Measurements from ENCODE around the gene ZNF57. TPM values are rescaled to one million over a fixed set of nuclear protein-coding genes. Genes with fewer than 3 reads are reported as not detected.

Gene ZNF57
- total and polyA plus RNA-seq, 2 of the 13 experiments (the other 11 are each of a cell fraction or from before 2014, with no cell fraction given): 6.6 to 17.5 TPM

DNA sequence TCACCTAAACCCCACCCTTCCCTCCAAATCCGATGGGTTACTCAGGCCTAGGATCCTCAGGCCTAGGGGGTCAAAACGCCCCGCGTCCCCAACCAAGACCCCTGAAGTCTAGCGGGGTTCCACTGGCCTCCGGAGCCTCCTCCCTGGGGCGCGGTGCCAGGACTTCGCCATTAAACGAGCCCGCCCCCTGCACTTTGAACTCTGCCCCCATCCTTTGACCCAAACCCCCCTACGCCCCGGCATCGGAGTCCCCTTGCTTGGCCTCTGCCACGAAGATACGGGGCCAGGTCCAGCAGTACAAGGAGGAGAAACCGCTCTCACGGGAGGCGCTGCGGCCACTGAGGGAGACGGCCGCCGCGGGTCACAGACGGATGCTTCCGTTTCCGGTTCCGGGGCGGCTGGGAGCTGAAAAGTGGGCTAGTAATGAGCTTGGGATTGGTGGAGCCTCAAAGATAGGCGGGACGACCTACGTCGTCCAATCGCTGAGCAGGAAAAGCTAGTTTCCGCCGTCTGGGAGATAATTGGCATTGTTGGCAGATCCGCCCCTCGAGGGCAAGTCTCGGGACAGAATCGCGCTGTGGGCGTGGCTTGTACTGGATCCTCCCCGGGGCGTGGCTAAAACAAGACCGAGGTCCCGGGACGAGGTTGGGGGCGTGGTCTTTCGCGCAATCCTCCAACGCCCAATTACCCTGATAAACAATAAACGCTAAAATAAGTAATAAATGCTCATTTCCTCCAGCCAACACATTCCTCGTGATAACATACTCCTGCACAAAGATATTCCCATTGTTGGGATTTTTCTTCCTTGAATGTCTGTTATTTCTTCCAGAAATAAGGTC is 49.8 kb downstream of the ZNF57 start (continued):
- peak; percentile 60 for TF ChIP-seq ZNF317 (CRISPR knock-in tag; IDR thresholded peaks at IDR 0.05)
- peak; percentile 72; the same call in 1 of the 2 replicates for TF ChIP-seq TBX2 (CRISPR knock-in tag; IDR thresholded peaks at IDR 0.05; ENCODE audit: borderline replicate concordance)
- peak; percentile 47; the same call in 1 of the 2 replicates for TF ChIP-seq EEA1 (CRISPR knock-in tag; IDR thresholded peaks at IDR 0.05; ENCODE audit: borderline replicate concordance)
- peak; percentile 20; the same call in 1 of the 2 replicates for TF ChIP-seq KLF13 (CRISPR knock-in tag; IDR thresholded peaks at IDR 0.05)
- TF ChIP-seq, protein P1, sequence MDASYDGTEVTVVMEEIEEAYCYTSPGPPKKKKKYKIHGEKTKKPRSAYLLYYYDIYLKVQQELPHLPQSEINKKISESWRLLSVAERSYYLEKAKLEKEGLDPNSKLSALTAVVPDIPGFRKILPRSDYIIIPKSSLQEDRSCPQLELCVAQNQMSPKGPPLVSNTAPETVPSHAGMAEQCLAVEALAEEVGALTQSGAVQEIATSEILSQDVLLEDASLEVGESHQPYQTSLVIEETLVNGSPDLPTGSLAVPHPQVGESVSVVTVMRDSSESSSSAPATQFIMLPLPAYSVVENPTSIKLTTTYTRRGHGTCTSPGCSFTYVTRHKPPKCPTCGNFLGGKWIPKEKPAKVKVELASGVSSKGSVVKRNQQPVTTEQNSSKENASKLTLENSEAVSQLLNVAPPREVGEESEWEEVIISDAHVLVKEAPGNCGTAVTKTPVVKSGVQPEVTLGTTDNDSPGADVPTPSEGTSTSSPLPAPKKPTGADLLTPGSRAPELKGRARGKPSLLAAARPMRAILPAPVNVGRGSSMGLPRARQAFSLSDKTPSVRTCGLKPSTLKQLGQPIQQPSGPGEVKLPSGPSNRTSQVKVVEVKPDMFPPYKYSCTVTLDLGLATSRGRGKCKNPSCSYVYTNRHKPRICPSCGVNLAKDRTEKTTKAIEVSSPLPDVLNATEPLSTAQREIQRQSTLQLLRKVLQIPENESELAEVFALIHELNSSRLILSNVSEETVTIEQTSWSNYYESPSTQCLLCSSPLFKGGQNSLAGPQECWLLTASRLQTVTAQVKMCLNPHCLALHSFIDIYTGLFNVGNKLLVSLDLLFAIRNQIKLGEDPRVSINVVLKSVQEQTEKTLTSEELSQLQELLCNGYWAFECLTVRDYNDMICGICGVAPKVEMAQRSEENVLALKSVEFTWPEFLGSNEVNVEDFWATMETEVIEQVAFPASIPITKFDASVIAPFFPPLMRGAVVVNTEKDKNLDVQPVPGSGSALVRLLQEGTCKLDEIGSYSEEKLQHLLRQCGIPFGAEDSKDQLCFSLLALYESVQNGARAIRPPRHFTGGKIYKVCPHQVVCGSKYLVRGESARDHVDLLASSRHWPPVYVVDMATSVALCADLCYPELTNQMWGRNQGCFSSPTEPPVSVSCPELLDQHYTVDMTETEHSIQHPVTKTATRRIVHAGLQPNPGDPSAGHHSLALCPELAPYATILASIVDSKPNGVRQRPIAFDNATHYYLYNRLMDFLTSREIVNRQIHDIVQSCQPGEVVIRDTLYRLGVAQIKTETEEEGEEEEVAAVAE (CRISPR knock-in tag; IDR thresholded peaks at IDR 0.05; ENCODE audit: borderline replicate concordance): peak; percentile 85; the same call in 1 of the 2 replicates
- TF ChIP-seq, protein P2, sequence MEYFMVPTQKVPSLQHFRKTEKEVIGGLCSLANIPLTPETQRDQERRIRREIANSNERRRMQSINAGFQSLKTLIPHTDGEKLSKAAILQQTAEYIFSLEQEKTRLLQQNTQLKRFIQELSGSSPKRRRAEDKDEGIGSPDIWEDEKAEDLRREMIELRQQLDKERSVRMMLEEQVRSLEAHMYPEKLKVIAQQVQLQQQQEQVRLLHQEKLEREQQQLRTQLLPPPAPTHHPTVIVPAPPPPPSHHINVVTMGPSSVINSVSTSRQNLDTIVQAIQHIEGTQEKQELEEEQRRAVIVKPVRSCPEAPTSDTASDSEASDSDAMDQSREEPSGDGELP (IDR thresholded peaks at IDR 0.05; ENCODE audit: borderline replicate concordance, low read depth): peak; percentile 21; the same call in 1 of the 2 replicates
- peak; percentile 77; the same call in 1 of the 2 replicates for TF ChIP-seq SALL2 (CRISPR knock-in tag; IDR thresholded peaks at IDR 0.05)
- 0 out of 2 replicates have a peak, but pooled peaks have one; percentile 40 for TF ChIP-seq ZNF335 (CRISPR knock-in tag; IDR thresholded peaks at IDR 0.05)
- no peak for TF ChIP-seq EP300 (IDR thresholded peaks at IDR 0.05; ENCODE audit: low read depth in 2 of 2, low read length in 2 of 2)
- 0 out of 2 replicates have a peak, but pooled peaks have one; percentile 45 for TF ChIP-seq EP300 (CRISPR knock-in tag; IDR thresholded peaks at IDR 0.05; ENCODE audit: borderline replicate concordance)
- 0 out of 2 replicates have a peak, but pooled peaks have one; percentile 45 for TF ChIP-seq ZFP1 (CRISPR knock-in tag; IDR thresholded peaks at IDR 0.05)
- TF ChIP-seq SOX5 (CRISPR knock-in tag; IDR thresholded peaks at IDR 0.05; ENCODE audit: borderline replicate concordance): peak; percentile 5; the same call in 1 of the 2 replicates
- TF ChIP-seq, protein P3, sequence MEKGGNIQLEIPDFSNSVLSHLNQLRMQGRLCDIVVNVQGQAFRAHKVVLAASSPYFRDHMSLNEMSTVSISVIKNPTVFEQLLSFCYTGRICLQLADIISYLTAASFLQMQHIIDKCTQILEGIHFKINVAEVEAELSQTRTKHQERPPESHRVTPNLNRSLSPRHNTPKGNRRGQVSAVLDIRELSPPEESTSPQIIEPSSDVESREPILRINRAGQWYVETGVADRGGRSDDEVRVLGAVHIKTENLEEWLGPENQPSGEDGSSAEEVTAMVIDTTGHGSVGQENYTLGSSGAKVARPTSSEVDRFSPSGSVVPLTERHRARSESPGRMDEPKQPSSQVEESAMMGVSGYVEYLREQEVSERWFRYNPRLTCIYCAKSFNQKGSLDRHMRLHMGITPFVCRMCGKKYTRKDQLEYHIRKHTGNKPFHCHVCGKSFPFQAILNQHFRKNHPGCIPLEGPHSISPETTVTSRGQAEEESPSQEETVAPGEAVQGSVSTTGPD (CRISPR knock-in tag; IDR thresholded peaks at IDR 0.05): peak; percentile 67; the same call in 1 of the 2 replicates
- no peak for TF ChIP-seq ZNF282 (IDR thresholded peaks at IDR 0.05; ENCODE audit: partially characterized antibody)
- no peak for TF ChIP-seq STAG1 (CRISPR knock-in tag; IDR thresholded peaks at IDR 0.05)
- no peak for TF ChIP-seq SRF (IDR thresholded peaks at IDR 0.05; ENCODE audit: low read depth, low read length)
- TF ChIP-seq, protein P4, sequence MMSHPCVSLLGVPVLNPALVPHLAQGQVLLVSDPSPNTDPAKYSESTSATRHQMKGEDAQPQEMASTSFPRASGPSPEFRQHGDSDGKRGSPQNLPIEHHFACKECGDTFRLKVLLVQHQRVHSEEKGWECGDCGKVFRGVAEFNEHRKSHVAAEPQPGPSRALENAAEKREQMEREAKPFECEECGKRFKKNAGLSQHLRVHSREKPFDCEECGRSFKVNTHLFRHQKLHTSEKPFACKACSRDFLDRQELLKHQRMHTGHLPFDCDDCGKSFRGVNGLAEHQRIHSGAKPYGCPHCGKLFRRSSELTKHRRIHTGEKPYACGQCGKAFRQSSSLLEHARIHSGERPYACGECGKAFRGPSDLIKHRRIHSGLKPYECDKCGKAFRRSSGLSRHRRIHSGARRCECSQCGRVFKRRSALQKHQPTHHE (CRISPR knock-in tag; IDR thresholded peaks at IDR 0.05; ENCODE audit: borderline replicate concordance): peak; percentile 75; the same call in 1 of the 2 replicates
- no peak for TF ChIP-seq GPN1 (CRISPR knock-in tag; IDR thresholded peaks at IDR 0.05; ENCODE audit: borderline replicate concordance)
- peak; percentile 58; the same call in 1 of the 2 replicates for TF ChIP-seq ZMYM4 (CRISPR knock-in tag; IDR thresholded peaks at IDR 0.05)
- TF ChIP-seq RBM39 (IDR thresholded peaks at IDR 0.05; ENCODE audit: low read depth, low read length, poor library complexity, severe bottlenecking): peak; percentile 53
- TF ChIP-seq TBP (CRISPR knock-in tag; IDR thresholded peaks at IDR 0.05): no peak
- peak; percentile 98 for TF ChIP-seq GABPB1 (CRISPR knock-in tag; IDR thresholded peaks at IDR 0.05)
